NCI-H146 treated with DMSO at 0.1 percent for 48 hours (cell line): Measurements from ENCODE around the gene REEP1.

Source experiments
- DNase-seq: peaks from one replicate; lab custom pipeline; 2025; ENCODE audit not compliant: unreplicated experiment; lab: John Stamatoyannopoulos, UW

Gene REEP1

GRCh38 chr2:86308356-86308755, 29.1 kb downstream of the REEP1 start:
- DNase-seq: no peak

- DNase-seq: no peak
Observed at GRCh38 chr2:86307431-86307830, 30.0 kb downstream of the REEP1 start.

- no peak for DNase-seq
Observed at GRCh38 chr2:86305915-86306254, 31.5 kb downstream of the REEP1 start.

- DNase-seq: no peak
Observed at GRCh38 chr2:86305195-86305914, 32.1 kb downstream of the REEP1 start.

- no peak for DNase-seq
Observed at GRCh38 chr2:86304416-86304815, 33.0 kb downstream of the REEP1 start.

- no peak for DNase-seq
Observed at GRCh38 chr2:86302320-86302719, 35.1 kb downstream of the REEP1 start.

- DNase-seq: no peak
Observed at GRCh38 chr2:86301711-86302202, 35.7 kb downstream of the REEP1 start.

GRCh38 chr2:86301009-86301408, 36.4 kb downstream of the REEP1 start:
- no peak for DNase-seq

- no peak for DNase-seq
Observed at GRCh38 chr2:86300496-86300895, 36.9 kb downstream of the REEP1 start.

- DNase-seq: no peak
Observed at GRCh38 chr2:86298411-86299390, 38.7 kb downstream of the REEP1 start.

- DNase-seq: no peak
Observed at GRCh38 chr2:86297382-86298147, 39.9 kb downstream of the REEP1 start.

GRCh38 chr2:86296947-86297346, 40.5 kb downstream of the REEP1 start:
- no peak for DNase-seq

GRCh38 chr2:86295066-86295465, 42.4 kb downstream of the REEP1 start:
- no peak for DNase-seq

GRCh38 chr2:86293612-86294011, 43.8 kb downstream of the REEP1 start:
- no peak for DNase-seq

GRCh38 chr2:86292571-86293515, 44.6 kb downstream of the REEP1 start:
- DNase-seq: no peak

- no peak for DNase-seq
Observed at GRCh38 chr2:86291328-86291662, 46.1 kb downstream of the REEP1 start.

GRCh38 chr2:86290596-86291327, 46.7 kb downstream of the REEP1 start:
- DNase-seq: no peak

GRCh38 chr2:86286516-86286915, 50.9 kb downstream of the REEP1 start:
- no peak for DNase-seq

GRCh38 chr2:86285981-86286380, 51.4 kb downstream of the REEP1 start:
- no peak for DNase-seq

GRCh38 chr2:86285571-86285970, 51.9 kb downstream of the REEP1 start:
- no peak for DNase-seq
